ENCODE measurements around the gene PRRC2A.

The PRRC2A gene

GRCh38 chr6:31669676-31670075 lies 49.2 kb downstream of the PRRC2A start, which contains the start of gene LY6G5B:
Gene LY6G5B (plus strand): TSS chr6:31669976. CDS start chr6:31670951, 975 bp downstream.
- DNase-seq = no peak

GRCh38 chr6:31676322-31676903 lies 55.9 kb downstream of the PRRC2A start:
- no peak for DNase-seq

GRCh38 chr6:31676904-31677303 lies 56.4 kb downstream of the PRRC2A start:
- DNase-seq = no peak

GRCh38 chr6:31677955-31678354 lies 57.4 kb downstream of the PRRC2A start:
- DNase-seq = no peak

- peak; percentile 51 for DNase-seq
These were observed 60.0 kb downstream of the PRRC2A start, which contains the start of gene LY6G5C for GRCh38 chr6:31680226-31681134. Gene LY6G5C (minus strand): TSS chr6:31681067. CDS start chr6:31680373, 694 bp downstream.

- DNase-seq = no peak
These were observed 60.7 kb downstream of the PRRC2A start for GRCh38 chr6:31681135-31681671.

- DNase-seq = no peak
These were observed 63.1 kb downstream of the PRRC2A start for GRCh38 chr6:31683591-31683990.

GRCh38 chr6:31686483-31686882 lies 66.0 kb downstream of the PRRC2A start:
- no peak for DNase-seq

- DNase-seq = no peak
These were observed 66.8 kb downstream of the PRRC2A start for GRCh38 chr6:31687321-31687720.

Data from GOT3 (cell line).